Activated CD8-positive, alpha-beta memory T cell treated with anti-CD3 and anti-CD28 coated beads for 36 hours (primary cell): ENCODE measurements around the gene NAT8L. TPM values are rescaled to one million over a fixed set of nuclear protein-coding genes. Genes with fewer than 3 reads are reported as not detected.

Experiments
- CTCF ChIA-PET: fragments of 350-600 bp; sonication (Branson Sonifier 250); formaldehyde crosslinking; loops from one replicate; lab custom pipeline; 2021; ENCODE audit warnings: antibody characterized with exemption; lab: Charles Lee
- POLR2A ChIA-PET: fragments of 350-600 bp; sonication (Branson Sonifier 250); formaldehyde crosslinking; loops from one replicate; lab custom pipeline; 2021; ENCODE audit warnings: antibody characterized with exemption; lab: Charles Lee
- total RNA-seq, 2 experiments: library from RNA; stranded (reverse); gene quantifications; one replicate each; pipeline ENCODE4 v1.2.3, GENCODE V29; 2021

The NAT8L gene
- total RNA-seq, 2 experiments from 2014 or later = 0.59 to 0.65 TPM

DNA sequence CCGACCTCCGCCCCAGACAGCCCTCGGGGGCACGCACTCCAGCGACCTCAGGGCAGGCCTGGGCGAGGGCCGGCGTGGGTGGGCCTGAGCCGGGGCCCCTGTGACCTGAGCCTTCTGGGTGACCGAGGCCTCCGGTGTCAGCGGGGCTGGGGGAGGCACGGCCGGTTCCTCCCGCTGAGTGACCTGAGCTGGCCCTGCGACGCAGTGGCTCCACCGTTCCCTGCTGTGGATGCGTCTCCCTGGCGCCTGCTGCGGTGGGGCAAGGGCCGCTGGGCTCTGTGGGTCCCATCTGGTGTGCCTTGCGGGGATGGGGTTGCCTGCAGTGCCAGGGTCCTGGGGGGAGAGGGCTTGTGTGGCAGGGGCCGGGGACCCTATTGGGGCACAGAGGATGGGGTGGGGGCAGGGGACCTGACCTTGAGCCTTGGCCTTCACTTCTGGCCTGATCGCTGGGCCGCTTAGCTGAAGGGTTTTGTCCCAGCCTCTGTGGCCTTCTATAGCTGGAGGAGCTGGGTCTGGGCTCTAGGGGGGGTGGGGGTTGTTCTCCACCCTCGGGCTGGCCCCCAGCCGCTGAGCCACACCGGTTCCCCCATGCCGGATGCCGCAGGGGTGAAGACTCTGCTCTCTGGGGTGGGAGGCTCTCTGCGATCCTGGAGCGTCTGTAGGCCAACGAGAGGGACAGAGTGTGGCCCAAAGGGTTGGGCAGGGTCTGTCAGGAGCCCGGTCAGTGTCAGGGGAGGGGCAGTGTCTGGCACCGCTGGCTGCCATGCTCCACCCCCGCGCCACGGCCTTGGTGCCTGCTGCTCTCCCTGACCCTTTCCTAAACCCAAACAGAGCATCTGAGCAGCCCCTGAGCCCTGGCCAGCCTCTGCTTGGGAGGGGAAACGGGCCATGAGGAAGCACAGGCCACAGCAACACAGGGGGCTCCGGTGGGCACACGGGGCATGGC is 2.3 kb downstream of the NAT8L start:
- ChIA-PET CTCF (no interaction called here), POLR2A (interaction anchor here (0.6 kb wide), 1 partner anchor 933 kb away, joined by 3 read pairs; no protein-coding TSS in a partner anchor)

DNA sequence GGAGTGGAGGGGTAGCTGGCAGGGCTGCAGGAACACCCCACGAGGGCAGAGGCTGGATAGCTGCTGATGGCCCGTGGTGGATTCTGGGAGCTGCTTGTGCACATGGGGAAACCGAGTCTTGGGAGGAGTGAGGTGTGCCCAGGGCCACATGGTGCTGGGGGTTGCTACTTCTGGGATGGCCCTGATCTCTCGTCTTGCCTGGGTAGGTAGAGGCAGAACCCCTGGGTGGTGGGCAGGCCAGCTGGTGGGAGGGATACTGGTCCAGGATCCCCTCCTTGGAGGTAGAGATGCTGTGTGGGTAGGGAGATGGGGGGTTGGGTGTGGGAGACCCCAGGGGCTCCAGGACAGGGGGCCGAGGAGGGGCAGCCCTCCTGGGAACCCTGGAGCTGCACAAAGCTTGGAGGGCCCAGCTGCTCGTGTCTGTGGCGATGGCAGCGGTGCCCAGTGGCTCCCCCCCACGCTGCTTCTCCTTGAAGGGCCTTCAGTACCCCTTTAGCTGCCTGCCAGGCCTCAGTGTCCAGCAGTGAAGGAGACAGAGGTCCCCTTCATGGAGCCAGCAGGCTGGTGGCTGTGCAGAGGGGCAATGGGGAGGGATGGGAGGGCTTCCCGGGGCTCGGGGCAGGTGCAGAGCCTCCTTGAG is 3.2 kb downstream of the NAT8L start:
- CTCF ChIA-PET = no interaction called here

GRCh38 chr4:2062808-2063524 is 3.8 kb downstream of the NAT8L start:
- ChIA-PET POLR2A (no interaction called here), CTCF (interaction anchor here (0.6 kb wide), 1 partner anchor 66 kb away, joined by 4 read pairs; no protein-coding TSS in a partner anchor)

More for the DNA sequence above, 3.2 kb downstream of the NAT8L start:
- POLR2A ChIA-PET = no interaction called here

DNA sequence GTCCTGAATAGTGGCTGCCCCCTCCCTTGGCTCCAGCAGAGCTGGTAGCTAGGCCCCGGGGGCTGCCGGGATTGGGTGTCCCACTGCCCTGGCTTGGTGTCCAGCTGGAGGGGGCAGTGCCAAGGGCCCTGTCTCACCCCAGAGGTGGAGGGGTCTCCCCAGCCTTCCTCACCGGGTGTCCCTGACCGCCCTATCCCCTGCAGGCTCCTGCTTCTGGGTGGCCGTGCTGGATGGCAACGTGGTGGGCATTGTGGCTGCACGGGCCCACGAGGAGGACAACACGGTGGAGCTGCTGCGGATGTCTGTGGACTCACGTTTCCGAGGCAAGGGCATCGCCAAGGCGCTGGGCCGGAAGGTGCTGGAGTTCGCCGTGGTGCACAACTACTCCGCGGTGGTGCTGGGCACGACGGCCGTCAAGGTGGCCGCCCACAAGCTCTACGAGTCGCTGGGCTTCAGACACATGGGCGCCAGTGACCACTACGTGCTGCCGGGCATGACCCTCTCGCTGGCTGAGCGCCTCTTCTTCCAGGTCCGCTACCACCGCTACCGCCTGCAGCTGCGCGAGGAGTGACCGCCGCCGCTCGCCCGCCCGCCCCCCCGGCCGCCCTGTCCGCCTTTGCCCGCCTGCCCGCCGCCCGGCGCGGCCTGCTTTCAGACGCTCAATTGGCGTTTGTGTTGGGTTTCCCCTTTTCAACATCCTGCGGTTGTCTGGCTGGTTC is 4.6 kb downstream of the NAT8L start:
- CTCF ChIA-PET = interaction anchor here (0.6 kb wide), 1 partner anchor 65 kb away, joined by 4 read pairs; no protein-coding TSS in a partner anchor
- POLR2A ChIA-PET = no interaction called here

DNA sequence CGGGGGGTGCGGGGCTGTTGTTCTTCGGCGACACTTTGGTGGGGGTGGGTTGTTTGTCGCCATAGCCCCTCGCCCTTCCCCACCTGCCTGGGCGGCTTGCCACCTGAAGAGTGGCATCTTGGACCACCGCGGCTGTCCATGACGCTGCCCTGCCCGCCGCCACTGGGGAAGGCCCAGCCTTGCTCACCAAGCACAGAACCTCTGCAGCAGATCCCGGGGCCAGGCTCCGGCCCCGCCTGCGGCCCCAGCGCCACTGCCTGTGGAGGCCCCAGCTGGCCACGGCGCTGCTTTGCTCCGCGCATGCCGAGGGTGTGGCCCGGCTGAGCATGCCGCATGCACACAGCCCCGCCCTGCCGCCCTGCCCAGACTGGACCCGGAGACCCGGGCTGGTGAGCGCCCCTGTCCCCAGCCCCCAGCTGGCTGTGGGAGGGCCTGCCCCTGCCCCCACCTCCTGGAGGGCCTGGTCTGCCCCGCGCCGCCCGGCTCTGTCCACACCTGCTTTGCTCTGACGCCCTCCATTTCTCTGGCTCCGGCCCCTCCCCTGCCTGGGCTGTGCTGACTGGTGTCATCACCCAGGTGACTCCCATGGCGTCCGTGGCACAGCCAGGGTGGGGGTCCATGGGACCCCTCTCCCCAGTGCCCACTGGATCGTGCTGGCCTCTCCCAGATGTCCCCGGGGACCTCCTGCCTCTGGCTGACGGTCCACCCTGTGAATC is 5.3 kb downstream of the NAT8L start:
- POLR2A ChIA-PET = no interaction called here
- CTCF ChIA-PET = no interaction called here

DNA sequence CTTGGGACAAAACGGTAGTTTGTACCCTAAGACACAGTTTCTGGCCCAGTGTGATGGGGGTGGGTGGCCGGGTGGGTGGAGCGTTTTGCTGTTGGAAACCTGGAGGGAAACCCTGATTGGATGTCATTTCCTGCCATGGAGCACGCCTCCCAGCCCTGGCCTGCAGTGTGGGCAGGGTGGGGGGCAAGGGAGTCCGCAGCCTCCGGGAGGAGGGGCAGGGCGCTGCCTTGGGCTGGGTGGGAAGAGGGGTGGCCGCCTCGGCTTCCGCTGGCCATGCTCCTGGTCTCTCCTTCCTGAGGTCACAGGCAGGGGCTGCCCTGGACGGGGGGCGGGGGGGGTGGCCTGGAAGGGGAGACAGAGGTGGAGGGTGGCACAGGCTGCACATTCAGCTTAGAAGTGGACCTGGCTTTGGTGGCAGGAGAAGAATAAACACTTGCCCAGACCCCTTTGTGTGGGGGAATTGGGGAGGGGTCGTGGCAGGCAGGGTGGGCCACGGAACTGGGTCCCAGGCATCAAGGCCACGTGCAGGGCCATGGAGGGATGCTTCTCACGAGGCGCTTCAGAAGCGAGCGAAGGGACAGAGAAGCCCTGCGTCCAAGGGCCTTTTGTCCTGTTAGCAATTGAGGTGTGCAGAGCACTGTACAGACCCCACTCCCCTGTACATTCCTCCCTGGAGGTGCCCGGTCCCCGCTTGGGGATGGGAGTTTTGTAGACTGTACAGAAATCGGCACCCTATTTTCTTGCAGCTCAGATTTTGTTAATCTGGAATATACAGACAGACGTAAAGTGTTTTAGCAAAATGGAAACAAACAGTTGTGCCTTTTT is 6.2 kb downstream of the NAT8L start:
- ChIA-PET CTCF (no interaction called here), POLR2A (no interaction called here)

GRCh38 chr4:2066011-2066551 is 7.0 kb downstream of the NAT8L start:
- ChIA-PET POLR2A (no interaction called here), CTCF (no interaction called here)

DNA sequence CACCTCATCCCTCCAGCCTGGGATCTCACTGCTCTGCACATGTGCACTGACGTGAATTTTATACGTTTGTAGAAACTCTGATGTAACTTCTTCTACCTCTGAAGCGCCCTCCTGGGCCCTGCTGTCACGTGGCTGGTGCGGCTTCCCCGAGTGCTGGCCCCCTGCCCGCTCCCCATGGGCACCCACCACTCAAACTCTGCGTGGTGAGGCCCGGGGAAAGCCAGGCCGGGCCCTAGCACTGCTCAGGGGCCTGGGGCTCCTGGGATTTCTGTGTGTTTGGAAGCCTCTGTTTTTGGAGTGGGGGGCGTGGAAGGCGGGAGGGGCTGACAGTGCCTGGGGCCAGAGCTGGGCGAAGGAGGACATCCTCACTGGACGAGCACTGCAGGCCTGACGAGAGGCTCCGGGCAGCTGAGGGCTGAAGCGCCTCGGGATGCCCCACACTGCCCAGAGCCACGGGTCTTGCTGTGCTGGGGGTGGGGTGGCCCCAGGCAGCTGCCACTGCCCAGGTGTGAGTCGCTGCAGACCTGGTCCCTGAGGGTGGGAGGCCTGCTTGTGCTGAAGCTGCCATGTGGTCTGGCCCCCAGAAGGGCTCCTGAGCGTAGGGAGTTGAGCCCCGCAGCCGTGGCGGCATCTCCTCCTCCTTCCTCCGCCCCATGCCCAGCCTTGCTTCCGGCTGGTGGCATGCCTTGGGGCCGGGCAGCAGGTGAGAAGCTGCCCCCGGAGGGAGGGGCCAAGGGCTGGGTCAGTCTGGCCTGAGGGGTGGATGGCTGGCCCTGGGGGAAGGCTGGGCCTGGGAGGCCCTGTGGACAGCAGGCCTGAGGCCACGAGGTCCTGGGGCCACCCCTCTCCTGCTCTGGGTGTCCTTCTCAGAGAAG is 7.7 kb downstream of the NAT8L start:
- ChIA-PET CTCF (no interaction called here), POLR2A (no interaction called here)

- ChIA-PET POLR2A (no interaction called here), CTCF (no interaction called here)
Observed at GRCh38 chr4:2067446-2068197, 8.5 kb downstream of the NAT8L start.

- POLR2A ChIA-PET = no interaction called here
- CTCF ChIA-PET = no interaction called here
Observed at GRCh38 chr4:2068198-2068470, 9.0 kb downstream of the NAT8L start.

GRCh38 chr4:2068566-2068965 is 9.4 kb downstream of the NAT8L start:
- POLR2A ChIA-PET = no interaction called here
- CTCF ChIA-PET = no interaction called here

- ChIA-PET POLR2A (no interaction called here), CTCF (no interaction called here)
Observed at GRCh38 chr4:2069161-2069971, 10.2 kb downstream of the NAT8L start.

- CTCF ChIA-PET = no interaction called here
Observed at GRCh38 chr4:2069986-2070385, 10.9 kb downstream of the NAT8L start.

DNA sequence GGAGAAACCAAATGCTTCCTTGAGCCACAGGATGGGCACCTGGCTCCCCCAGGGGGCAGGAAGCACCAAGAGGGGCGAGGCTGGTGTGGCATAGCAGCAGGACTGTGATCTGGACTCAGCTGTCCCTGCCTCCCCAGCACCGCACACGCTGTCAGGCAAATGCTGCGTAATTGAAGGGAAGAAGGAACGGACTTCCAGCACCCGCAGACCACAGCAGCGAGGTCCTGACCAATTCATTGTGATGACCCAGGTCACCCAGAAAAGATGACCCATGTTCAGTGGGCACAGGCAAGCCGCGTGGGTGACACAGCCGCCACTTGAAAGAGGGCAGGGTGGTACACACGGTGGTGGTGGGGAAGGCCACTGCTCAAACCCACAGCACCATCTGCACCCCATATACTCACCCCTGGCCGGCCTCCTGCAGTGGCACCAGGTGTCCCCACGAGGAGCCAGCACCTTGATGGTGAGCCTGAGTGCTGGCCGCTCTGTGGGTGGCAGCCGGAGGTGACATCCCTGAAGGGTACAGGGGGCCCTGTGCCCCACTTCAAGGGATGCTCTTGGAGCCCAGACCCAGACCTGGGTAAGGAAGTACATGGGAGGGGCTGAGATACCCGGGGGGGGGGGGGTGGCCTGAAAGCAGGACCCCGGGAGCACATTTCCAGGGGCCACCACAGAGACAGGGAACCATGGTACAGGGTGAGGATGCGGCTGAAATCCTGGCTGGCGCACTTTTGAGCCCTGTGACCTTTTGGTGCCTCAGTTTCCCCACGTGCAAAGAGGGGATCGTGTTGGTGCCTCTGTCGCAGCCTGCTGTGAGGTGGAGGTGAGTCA is 11.5 kb downstream of the NAT8L start:
- CTCF ChIA-PET = no interaction called here
- POLR2A ChIA-PET = no interaction called here

More at GRCh38 chr4:2069986-2070385, 10.9 kb downstream of the NAT8L start:
- POLR2A ChIA-PET = no interaction called here
